BE2C (cell line): Measurements from ENCODE around the gene DCUN1D1.
"Not testable (repeated sequence)": the region's sequence is repeated elsewhere in the genome, so short reads cannot be mapped to it uniquely, and the experiment has no call there.

Experiments
- DNase-seq: peaks from one replicate; pipeline ENCODE4 v3.0.0-alpha.2; 2020
- H3K27me3 ChIP-seq: fragments of 250-450 bp; sonication (Bioruptor Pico); 2 replicates; pipeline ENCODE4 v1.5.1; 2020; ENCODE audit warnings: mild to moderate bottlenecking
- H3K36me3 ChIP-seq: fragments of 250-450 bp; sonication (Bioruptor Pico); 2 replicates; pipeline ENCODE4 v1.5.1; 2020; ENCODE audit warnings: mild to moderate bottlenecking
- H3K4me1 ChIP-seq: fragments of 250-450 bp; sonication (Bioruptor Pico); 2 replicates; pipeline ENCODE4 v1.5.1; 2020
- H3K4me3 ChIP-seq: 2 replicates; pipeline ENCODE4 v1.5.1; 2011; ENCODE audit warnings: low read depth, low read length
- H3K9me3 ChIP-seq: fragments of 250-450 bp; sonication (Bioruptor Pico); 2 replicates; pipeline ENCODE4 v1.5.1; 2020
- CTCF ChIP-seq: IDR thresholded peaks from 2 replicates; pipeline ENCODE4 v1.5.1; 2012; ENCODE audit warnings: mild to moderate bottlenecking, low read depth, low read length

DCUN1D1 gene

GRCh38 chr3:182999767-183000166, 19.4 kb upstream of the DCUN1D1 start:
- Histone ChIP-seq H3K36me3 (no peaks in the 10 kb centered on the region), H3K4me1 (no peaks in the 10 kb centered on the region), H3K9me3 (no peaks in the 10 kb centered on the region), H3K27me3 (no peaks in the 10 kb centered on the region), H3K4me3 (no peak overlapping the region)
- DNase-seq = no peak
- no peak for TF ChIP-seq CTCF

GRCh38 chr3:182993486-182994201, 13.3 kb upstream of the DCUN1D1 start:
- not testable (repeated sequence) for H3K4me3 ChIP-seq, H3K4me1 ChIP-seq, H3K27me3 ChIP-seq, H3K9me3 ChIP-seq, DNase-seq, H3K36me3 ChIP-seq

GRCh38 chr3:182989566-182989965, 9.2 kb upstream of the DCUN1D1 start:
- Histone ChIP-seq H3K27me3 (no peaks in the 10 kb centered on the region), H3K4me1 (no peaks in the 10 kb centered on the region), H3K4me3 (no peak overlapping the region), H3K9me3 (no peaks in the 10 kb centered on the region), H3K36me3 (no peaks in the 10 kb centered on the region)
- no peak for DNase-seq
- TF ChIP-seq CTCF = no peak

GRCh38 chr3:182986021-182986420, 5.7 kb upstream of the DCUN1D1 start:
- Histone ChIP-seq H3K27me3 (no peaks in the 10 kb centered on the region), H3K9me3 (no peaks in the 10 kb centered on the region), H3K36me3 (no peaks in the 10 kb centered on the region), H3K4me1 (no peaks in the 10 kb centered on the region; the same call in 1 of the 2 replicates), H3K4me3 (no peak overlapping the region)
- TF ChIP-seq CTCF = no peak
- DNase-seq = no peak

GRCh38 chr3:182983876-182984275, 3.5 kb upstream of the DCUN1D1 start:
- H3K36me3 ChIP-seq = no peaks in the 10 kb centered on the region
- no peaks in the 10 kb centered on the region for H3K9me3 ChIP-seq
- no peak for TF ChIP-seq CTCF
- DNase-seq = no peak
- no peaks in the 10 kb centered on the region; the same call in 1 of the 2 replicates for H3K4me1 ChIP-seq
- H3K27me3 ChIP-seq = no peaks in the 10 kb centered on the region
- no peak overlapping the region for H3K4me3 ChIP-seq

GRCh38 chr3:182981038-182981380, 671 bp upstream of the DCUN1D1 start:
- DNase-seq = no peak
- TF ChIP-seq CTCF = no peak
- no peaks in the 10 kb centered on the region for H3K27me3 ChIP-seq
- H3K4me1 ChIP-seq = no peaks in the 10 kb centered on the region; the same call in 1 of the 2 replicates
- H3K36me3 ChIP-seq = no peaks in the 10 kb centered on the region; the same call in 1 of the 2 replicates
- H3K4me3 ChIP-seq = peak overlapping the region; percentile 70
- no peaks in the 10 kb centered on the region for H3K9me3 ChIP-seq
